Measurements from ENCODE around the gene SGTA. TPM values are rescaled to one million over a fixed set of nuclear protein-coding genes. Genes with fewer than 3 reads are reported as not detected.

The SGTA gene
- total RNA-seq, 1 experiment from 2014 or later, result 85.7 TPM

DNA sequence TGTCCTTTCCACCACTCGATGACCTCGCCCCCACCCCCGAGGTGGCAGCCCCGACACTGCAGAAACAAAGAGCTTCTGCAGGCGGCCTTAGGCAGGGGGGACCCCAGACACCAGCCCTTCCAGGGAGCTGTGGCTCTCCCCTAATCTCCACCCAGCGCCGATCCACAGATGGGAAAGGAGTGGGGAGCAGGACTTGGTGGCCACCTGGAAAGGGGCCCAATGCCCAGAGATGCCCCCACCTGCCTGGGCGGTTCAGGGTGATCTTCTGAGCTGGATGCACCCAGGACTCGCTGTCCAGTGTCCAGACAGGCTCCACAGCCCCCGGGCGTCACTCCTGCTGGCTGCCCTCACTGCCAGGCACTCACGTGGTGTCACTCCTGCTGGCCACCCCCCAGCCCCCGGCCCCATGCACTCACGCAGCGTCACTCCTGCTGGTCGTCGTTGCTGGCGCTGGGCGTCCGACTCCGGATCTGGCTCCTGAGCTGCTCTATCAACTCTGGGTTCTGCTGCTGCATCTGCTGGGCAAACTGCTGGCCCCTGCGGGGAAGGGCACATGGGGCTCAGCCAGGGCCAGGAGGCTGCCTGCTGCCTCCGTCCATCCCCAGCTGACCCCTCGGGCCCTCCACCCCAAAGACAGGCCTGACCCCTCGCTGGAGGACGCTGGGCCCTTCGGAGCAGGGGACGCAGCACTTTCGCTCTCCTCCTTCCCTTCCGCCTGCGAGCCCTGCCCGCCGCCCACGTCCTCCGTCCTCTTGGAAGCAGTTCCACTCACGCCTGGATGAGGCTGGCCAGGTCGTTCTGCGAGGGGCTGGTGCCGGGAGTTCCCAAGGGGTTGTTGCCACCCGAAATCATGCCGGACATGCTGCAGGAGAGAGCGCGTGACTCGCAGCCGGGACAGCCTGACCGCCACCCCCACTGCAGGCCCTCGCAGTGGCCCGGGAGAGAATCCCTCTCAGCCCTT is 25.9 kb downstream of the SGTA start:
- no peak for ATAC-seq
- no peaks in the 10 kb centered on the region; the same call in 1 of the 2 replicates for H3K36me3 ChIP-seq (ENCODE audit: control insufficient read depth, insufficient read depth, low read length)

DNA sequence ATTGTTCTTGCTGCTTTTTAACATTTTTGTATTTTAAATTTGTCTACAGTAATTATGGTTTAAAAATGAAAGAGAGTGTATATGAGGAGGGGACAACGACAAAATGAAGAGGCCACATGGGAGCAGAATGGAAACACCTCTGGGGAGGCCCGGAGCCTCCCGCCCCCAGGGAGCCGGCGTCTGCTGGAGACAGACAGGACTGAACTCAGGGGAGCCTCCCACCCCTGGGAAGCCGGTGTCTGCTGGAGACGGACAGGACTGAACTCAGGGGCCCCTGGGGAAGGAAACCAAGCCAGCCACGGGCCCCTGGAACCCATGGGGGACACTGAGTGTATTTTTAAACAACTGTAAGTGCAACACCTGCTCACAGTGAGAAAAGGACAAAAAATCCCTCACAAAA is 26.6 kb downstream of the SGTA start:
- intact Hi-C loops (cut with micrococcal nuclease; ENCODE audit: unreplicated experiment) (no loop called here), in situ Hi-C loops (cut with HindIII; ENCODE audit: low pct_unique_long_range_greater_than_20kb, low sequenced_read_pairs) (no loop called here)
- TF ChIP-seq, protein P1, sequence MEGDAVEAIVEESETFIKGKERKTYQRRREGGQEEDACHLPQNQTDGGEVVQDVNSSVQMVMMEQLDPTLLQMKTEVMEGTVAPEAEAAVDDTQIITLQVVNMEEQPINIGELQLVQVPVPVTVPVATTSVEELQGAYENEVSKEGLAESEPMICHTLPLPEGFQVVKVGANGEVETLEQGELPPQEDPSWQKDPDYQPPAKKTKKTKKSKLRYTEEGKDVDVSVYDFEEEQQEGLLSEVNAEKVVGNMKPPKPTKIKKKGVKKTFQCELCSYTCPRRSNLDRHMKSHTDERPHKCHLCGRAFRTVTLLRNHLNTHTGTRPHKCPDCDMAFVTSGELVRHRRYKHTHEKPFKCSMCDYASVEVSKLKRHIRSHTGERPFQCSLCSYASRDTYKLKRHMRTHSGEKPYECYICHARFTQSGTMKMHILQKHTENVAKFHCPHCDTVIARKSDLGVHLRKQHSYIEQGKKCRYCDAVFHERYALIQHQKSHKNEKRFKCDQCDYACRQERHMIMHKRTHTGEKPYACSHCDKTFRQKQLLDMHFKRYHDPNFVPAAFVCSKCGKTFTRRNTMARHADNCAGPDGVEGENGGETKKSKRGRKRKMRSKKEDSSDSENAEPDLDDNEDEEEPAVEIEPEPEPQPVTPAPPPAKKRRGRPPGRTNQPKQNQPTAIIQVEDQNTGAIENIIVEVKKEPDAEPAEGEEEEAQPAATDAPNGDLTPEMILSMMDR (IDR thresholded peaks at IDR 0.05), result no peak
- TF ChIP-seq, protein P2, sequence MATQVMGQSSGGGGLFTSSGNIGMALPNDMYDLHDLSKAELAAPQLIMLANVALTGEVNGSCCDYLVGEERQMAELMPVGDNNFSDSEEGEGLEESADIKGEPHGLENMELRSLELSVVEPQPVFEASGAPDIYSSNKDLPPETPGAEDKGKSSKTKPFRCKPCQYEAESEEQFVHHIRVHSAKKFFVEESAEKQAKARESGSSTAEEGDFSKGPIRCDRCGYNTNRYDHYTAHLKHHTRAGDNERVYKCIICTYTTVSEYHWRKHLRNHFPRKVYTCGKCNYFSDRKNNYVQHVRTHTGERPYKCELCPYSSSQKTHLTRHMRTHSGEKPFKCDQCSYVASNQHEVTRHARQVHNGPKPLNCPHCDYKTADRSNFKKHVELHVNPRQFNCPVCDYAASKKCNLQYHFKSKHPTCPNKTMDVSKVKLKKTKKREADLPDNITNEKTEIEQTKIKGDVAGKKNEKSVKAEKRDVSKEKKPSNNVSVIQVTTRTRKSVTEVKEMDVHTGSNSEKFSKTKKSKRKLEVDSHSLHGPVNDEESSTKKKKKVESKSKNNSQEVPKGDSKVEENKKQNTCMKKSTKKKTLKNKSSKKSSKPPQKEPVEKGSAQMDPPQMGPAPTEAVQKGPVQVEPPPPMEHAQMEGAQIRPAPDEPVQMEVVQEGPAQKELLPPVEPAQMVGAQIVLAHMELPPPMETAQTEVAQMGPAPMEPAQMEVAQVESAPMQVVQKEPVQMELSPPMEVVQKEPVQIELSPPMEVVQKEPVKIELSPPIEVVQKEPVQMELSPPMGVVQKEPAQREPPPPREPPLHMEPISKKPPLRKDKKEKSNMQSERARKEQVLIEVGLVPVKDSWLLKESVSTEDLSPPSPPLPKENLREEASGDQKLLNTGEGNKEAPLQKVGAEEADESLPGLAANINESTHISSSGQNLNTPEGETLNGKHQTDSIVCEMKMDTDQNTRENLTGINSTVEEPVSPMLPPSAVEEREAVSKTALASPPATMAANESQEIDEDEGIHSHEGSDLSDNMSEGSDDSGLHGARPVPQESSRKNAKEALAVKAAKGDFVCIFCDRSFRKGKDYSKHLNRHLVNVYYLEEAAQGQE (IDR thresholded peaks at IDR 0.05; ENCODE audit: insufficient read depth in 1 of 2, low read depth in 2 of 2, low read length in 1 of 2), result no peak
- TF ChIP-seq POLR2AphosphoS5 (IDR thresholded peaks at IDR 0.05; ENCODE audit: low read depth, low read length) (no peak), SIN3A (IDR thresholded peaks at IDR 0.05; ENCODE audit: borderline replicate concordance, insufficient read depth, low read depth, low read length) (no peak), TCF7L2 (IDR thresholded peaks at IDR 0.05; ENCODE audit: low read depth, low read length) (no peak)
- no peaks in the 10 kb centered on the region for H3K4me1 ChIP-seq (ENCODE audit: control insufficient read depth, insufficient read depth, low read length)
- no TSS peak for BruUV-seq (replicated peaks)
- H3K27ac ChIP-seq (ENCODE audit: low read length), result no peak overlapping the region
- H3K9me3 ChIP-seq (ENCODE audit: control insufficient read depth, insufficient read depth, low read depth, low read length), result no peaks in the 10 kb centered on the region
- ATAC-seq, result no peak
- no peaks in the 10 kb centered on the region for H3K27me3 ChIP-seq (ENCODE audit: control insufficient read depth, insufficient read depth, low read length)
- CTCF ChIA-PET, result no interaction called here
- H3K36me3 ChIP-seq (ENCODE audit: control insufficient read depth, insufficient read depth, low read length), result no peaks in the 10 kb centered on the region
- H3K4me3 ChIP-seq (ENCODE audit: low read depth in 2 of 2, low read length in 2 of 2), result no peak overlapping the region
- DNase-seq (ENCODE audit: low read depth, low spot score), result no peak
- POLR2A ChIA-PET, result no interaction called here

More for the DNA sequence above, 25.9 kb downstream of the SGTA start:
- Histone ChIP-seq H3K4me1 (ENCODE audit: control insufficient read depth, insufficient read depth, low read length) (no peaks in the 10 kb centered on the region), H3K4me3 (ENCODE audit: low read depth in 2 of 2, low read length in 2 of 2) (no peak overlapping the region), H3K27me3 (ENCODE audit: control insufficient read depth, insufficient read depth, low read length) (no peaks in the 10 kb centered on the region), H3K27ac (ENCODE audit: low read length) (no peak overlapping the region), H3K9me3 (ENCODE audit: control insufficient read depth, insufficient read depth, low read depth, low read length) (no peaks in the 10 kb centered on the region)
- in situ Hi-C loops (cut with HindIII; ENCODE audit: low pct_unique_long_range_greater_than_20kb, low sequenced_read_pairs), result no loop called here
- TF ChIP-seq, protein P2 (IDR thresholded peaks at IDR 0.05; ENCODE audit: insufficient read depth in 1 of 2, low read depth in 2 of 2, low read length in 1 of 2), result no peak
- BruUV-seq (replicated peaks), result no TSS peak
- ChIA-PET POLR2A (no interaction called here), CTCF (no interaction called here)
- intact Hi-C loops (cut with micrococcal nuclease; ENCODE audit: unreplicated experiment), result no loop called here
- DNase-seq (ENCODE audit: low read depth, low spot score), result no peak
